Subcutaneous adipose tissue (tissue), 4 donors: ENCODE results near the gene GPR63. TPM values are rescaled to one million over a fixed set of nuclear protein-coding genes. Genes with fewer than 3 reads are reported as not detected.

Experiments
- total RNA-seq, 4 donors: library from RNA; depleted of rRNA; stranded (reverse); fragments of >200 nt; gene quantifications; one replicate each; pipeline ENCODE4 v1.1.0, GENCODE V29; 2016
- TF ChIP-seq, protein P1 (sequence below): fragments of 450-650 bp; IDR thresholded peaks from one replicate; pipeline ENCODE4 v1.5.1; 2016; ENCODE audit warnings: low read depth, mild to moderate bottlenecking, control low read depth, antibody characterized with exemption, moderate library complexity

The GPR63 gene
- total RNA-seq, 4 donors from 2014 or later, result 0.19 to 0.34 (median 0.27) TPM

DNA sequence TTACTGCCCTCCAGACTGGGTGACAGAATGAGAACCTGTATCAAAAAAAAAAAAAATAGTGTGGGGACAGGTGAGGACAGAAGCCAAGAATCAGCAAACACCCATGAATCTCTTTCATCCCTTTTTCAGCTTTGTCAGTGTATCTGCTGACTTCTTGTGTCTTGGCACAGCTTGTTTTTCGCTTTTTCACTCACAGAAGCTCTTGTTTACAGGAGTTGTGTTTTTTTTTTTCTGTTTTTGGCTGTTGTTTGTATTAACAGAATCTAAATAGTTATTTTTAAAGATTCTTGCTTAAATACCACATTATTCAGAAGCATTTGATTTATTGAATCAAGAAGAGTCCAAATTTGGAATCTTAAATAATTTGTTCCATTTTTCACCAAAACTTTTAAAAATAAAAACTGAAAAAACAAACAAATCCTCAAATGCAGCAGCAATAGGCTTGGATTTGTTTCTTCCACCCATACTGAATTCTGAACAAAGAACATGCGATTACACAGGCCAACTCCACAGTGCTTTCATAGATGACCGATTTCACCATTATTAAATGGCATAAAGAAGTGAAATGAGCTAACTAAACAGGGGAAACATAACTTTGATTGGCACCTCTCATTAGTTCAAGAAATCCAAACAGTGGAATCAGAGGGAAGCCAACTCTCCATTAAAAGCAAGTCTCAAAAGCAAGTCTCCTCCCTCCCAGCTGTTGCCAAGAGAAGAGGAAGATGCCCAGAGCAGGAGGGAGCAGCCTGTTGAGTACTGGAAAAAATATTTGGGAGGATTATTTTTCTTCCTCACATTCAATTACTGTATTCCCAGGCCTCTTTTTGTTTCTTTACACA, 27.2 kb upstream of the GPR63 start:
- TF ChIP-seq, protein P1, sequence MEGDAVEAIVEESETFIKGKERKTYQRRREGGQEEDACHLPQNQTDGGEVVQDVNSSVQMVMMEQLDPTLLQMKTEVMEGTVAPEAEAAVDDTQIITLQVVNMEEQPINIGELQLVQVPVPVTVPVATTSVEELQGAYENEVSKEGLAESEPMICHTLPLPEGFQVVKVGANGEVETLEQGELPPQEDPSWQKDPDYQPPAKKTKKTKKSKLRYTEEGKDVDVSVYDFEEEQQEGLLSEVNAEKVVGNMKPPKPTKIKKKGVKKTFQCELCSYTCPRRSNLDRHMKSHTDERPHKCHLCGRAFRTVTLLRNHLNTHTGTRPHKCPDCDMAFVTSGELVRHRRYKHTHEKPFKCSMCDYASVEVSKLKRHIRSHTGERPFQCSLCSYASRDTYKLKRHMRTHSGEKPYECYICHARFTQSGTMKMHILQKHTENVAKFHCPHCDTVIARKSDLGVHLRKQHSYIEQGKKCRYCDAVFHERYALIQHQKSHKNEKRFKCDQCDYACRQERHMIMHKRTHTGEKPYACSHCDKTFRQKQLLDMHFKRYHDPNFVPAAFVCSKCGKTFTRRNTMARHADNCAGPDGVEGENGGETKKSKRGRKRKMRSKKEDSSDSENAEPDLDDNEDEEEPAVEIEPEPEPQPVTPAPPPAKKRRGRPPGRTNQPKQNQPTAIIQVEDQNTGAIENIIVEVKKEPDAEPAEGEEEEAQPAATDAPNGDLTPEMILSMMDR, result no peak

DNA sequence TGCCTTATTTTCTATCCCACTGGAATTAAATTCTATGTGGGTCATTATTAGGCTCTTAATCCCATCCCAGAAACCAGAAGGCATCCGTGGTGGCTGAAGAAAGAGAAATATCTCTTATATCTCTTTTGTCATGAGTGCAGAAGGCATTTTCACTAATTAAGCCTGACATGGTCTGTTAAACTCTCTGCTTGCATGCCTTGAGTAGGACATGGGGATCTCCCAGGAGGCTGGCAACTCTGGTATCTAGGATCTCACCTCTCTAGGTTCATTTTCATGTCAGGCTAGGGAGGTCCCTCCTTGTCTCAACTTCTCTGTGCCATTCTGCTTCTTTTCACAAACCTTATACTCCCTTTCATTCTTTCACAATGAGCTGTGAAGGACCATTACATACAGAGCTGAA, 25.3 kb upstream of the GPR63 start:
- TF ChIP-seq, protein P1, result no peak

DNA sequence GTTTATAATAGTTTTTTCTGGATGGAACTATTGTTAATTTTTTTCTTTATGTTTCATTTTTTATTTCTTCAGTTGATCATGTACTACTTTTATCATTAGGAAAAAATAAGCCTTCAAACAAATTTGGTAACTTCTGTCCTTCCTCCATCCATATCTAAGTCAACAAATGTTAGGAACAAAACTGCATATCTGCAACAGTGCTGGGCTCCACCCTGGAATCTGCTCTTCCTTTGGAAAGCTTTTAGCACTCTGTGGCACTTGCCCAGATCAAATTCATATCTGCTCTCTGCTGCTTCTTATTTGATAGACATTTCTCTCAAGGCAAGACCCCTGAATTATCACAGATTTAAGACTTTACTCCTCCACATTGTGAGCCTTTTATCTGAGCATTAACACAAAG, 24.3 kb upstream of the GPR63 start:
- TF ChIP-seq, protein P1, result no peak

DNA sequence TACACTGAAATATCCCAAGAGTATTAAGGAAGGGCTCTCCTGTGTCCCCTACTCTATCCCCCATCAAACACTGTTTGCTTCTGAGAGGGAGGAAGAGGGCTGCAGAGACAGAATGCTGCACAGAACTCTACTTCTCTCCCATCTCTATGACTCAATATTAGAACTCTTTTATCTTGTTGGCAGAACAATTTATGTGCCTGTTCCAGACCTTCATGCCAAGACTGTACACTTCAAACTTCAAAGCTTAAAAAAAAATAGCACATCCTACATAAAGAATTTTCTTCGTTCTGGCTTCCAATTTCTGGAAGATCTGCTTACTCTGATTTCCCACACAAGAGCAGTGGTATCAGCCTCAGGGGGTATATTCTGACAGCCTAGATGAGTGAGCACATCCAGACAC, 19.6 kb upstream of the GPR63 start:
- TF ChIP-seq, protein P1, result no peak

DNA sequence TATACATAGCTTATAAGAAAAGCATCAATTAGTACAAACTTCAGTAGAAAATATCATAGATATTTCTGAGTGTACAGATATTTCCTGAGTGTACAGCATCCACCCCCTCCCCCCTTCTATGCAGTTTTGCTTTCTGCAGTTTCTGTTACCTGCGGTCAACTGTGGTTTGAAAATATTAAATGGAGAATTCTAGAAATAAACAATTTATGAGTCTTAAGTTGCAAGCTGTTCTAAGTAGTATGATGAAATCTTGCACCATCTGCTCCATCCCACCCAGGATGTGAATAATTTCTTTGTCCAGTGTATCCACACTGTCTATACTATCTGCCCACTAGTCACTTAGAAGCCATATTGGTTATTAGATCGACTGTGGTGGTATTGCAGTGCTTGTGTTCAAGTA, 15.8 kb upstream of the GPR63 start:
- TF ChIP-seq, protein P1, result no peak

DNA sequence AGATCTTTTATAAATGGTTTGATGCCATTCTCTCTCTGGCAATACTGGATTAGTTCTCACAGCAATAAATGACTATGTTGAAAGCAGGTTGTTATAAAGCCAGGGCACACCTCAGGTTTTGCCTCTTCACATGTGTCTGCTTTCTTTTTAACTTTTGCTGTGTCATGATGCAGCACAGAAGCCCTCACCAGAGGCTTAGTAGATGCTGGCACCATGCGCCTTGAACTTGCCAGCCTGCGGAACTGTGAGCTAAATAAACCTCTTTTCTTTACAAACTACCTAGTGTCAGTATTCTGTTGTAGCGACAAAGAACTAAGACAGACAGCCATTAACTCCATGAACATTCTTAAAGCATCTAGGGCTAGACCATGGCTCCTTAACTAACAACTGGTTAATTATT, 15.3 kb upstream of the GPR63 start:
- TF ChIP-seq, protein P1, result no peak

DNA sequence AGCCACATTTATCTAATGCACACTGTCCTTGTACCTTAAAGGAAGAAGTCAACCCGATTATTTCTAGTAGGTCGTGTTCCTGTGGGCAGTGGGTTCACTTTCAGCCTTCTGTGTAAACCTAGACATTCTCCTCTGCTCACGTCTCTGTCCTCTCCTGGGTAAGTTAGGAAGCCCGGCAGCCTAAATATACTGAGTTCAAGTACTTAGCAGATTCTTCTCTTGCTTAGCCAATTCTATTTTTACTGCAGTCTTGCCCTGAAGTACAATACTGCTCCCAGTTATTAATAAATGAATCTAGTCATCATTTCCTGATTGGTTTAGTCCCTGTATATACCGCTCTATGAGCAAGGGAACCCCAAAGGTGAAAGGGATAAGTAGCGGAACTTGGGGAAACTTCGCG, 14.6 kb upstream of the GPR63 start:
- TF ChIP-seq, protein P1, result no peak
